GM13976 (cell line): ENCODE data around the gene PTPA.

ENCODE experiments used
- DNase-seq: peaks from one replicate; pipeline ENCODE4 v3.0.0; 2012; ENCODE audit warnings: low spot score
- CTCF ChIP-seq: IDR thresholded peaks from 2 replicates; pipeline ENCODE4 v1.5.1; 2012; ENCODE audit warnings: borderline replicate concordance, mild to moderate bottlenecking; ENCODE audit not compliant: insufficient read depth; ENCODE audit errors: extremely low read depth, missing control alignments, control extremely low read depth
- in situ Hi-C: fragments of 300-500 bp; cut with MboI; formaldehyde crosslinking; loops from one replicate; pipeline ENCODE4 v1.12.0; 2022; ENCODE audit warnings: low sequenced_read_pairs, mixed read lengths, inconsistent platforms; ENCODE audit not compliant: unreplicated experiment

Gene PTPA

DNA sequence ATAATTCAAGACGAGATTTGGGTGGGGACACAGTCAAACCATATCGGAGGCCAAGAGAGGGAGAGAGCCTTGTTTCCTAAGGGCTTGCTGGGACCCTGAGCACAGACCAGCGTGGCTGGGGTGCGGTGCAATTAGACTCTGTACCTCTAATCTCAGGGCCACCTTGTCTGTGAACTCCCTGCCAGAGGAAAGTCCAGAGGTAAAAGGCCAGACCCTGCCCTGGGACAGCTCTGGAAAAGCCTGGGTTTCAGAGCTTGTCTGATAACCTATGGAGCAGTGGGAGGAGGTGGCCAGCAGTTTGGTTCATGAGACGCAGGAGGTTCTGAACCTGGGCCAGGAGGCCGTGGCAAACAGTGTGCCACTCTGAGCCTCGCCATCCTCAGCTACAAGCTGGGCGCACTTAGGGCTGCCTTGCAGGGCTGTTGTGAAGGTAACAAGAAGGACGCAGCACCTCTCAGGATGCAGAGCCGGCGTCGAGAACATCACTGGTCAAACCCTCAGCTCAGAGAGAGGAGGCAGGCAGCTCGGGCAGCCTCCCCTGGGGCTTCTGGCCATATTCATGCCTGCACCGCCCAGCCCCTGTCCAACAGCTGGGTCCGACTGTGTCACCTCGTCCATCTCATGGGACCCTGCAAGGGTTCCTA, 35.1 kb upstream of the PTPA start:
- DNase-seq = no peak
- TF ChIP-seq CTCF = no peak
- in situ Hi-C loops = no loop called here

- in situ Hi-C loops = no loop called here
- DNase-seq = no peak
- no peak for TF ChIP-seq CTCF
These were observed 34.6 kb upstream of the PTPA start for GRCh38 chr9:129076640-129077037.

DNA sequence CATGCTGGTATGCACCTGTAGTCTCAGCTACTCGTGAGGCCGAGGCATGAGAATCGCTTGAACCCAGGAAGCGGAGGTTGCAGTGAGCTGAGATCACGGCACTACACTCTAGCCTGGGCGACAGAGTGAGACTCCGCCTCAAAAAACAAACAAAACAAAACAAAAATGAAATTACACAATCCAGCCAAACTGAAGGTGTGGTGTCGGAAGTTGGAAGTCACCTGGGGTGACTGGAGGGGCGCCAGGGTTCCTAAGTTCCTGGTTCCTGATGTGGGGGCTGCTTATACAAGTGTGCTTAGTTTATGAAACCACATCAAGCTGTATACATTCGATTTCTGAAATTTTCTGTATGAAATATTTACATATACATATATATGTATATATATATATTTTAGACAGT, 34.0 kb upstream of the PTPA start:
- DNase-seq = no peak
- TF ChIP-seq CTCF = no peak
- in situ Hi-C loops = no loop called here

DNA sequence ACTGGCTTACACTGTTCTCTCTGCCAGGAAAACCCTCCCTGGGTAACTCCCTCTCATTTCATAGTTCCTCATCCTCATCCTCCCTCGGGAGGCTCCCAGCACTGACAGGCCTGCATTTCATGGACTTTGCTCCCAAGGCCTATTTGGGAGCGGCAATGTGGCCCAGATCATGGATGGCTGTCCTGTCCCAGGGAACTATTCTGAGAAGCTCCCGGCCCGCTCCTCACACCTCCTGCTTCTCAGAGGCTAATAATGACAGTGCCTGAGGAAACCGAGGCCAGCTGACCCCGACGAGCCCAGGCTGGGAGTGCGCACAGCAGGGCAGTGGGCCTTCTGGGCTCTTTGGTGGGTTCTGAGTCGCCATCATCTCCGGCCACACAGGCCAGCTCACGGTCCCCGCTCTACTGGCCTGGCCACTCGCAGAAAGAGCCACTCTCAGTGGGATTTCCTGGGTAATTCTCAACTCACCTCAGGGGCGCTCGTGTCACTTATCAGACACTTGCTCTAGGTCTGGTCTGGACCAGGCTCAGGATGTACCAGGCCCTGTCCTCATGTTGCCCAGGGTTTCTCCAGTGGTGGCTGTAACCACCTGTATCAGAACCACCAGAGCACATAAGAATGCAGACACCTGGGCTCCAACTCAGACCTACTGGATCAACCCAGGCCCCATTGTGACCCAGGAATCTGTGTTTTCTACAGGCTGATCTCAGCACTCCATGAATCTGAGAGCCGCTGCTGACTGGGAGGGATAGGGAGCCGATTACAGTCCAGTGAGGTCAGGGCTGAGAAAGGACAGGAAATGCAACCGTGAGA, 32.3 kb upstream of the PTPA start:
- no peak for TF ChIP-seq CTCF
- no peak for DNase-seq
- in situ Hi-C loops = no loop called here

GRCh38 chr9:129079829-129080228, 31.4 kb upstream of the PTPA start:
- in situ Hi-C loops = no loop called here
- no peak for DNase-seq
- no peak for TF ChIP-seq CTCF

- TF ChIP-seq CTCF = no peak
- no peak for DNase-seq
- in situ Hi-C loops = no loop called here
These were observed 31.0 kb upstream of the PTPA start for GRCh38 chr9:129080298-129080600.
